BE2C (cell line): ENCODE measurements around the gene DNLZ.

Experiments used
- DNase-seq: peaks from one replicate; pipeline ENCODE4 v3.0.0-alpha.2; 2020
- H3K27me3 ChIP-seq: fragments of 250-450 bp; sonication (Bioruptor Pico); 2 replicates; pipeline ENCODE4 v1.5.1; 2020; ENCODE audit warnings: mild to moderate bottlenecking
- H3K36me3 ChIP-seq: fragments of 250-450 bp; sonication (Bioruptor Pico); 2 replicates; pipeline ENCODE4 v1.5.1; 2020; ENCODE audit warnings: mild to moderate bottlenecking
- H3K4me1 ChIP-seq: fragments of 250-450 bp; sonication (Bioruptor Pico); 2 replicates; pipeline ENCODE4 v1.5.1; 2020
- H3K4me3 ChIP-seq: 2 replicates; pipeline ENCODE4 v1.5.1; 2011; ENCODE audit warnings: low read depth, low read length
- H3K9me3 ChIP-seq: fragments of 250-450 bp; sonication (Bioruptor Pico); 2 replicates; pipeline ENCODE4 v1.5.1; 2020
- TF ChIP-seq, protein P1 (sequence below): IDR thresholded peaks from 2 replicates; pipeline ENCODE4 v1.5.1; 2012; ENCODE audit warnings: mild to moderate bottlenecking, low read depth, low read length

DNLZ gene

DNA sequence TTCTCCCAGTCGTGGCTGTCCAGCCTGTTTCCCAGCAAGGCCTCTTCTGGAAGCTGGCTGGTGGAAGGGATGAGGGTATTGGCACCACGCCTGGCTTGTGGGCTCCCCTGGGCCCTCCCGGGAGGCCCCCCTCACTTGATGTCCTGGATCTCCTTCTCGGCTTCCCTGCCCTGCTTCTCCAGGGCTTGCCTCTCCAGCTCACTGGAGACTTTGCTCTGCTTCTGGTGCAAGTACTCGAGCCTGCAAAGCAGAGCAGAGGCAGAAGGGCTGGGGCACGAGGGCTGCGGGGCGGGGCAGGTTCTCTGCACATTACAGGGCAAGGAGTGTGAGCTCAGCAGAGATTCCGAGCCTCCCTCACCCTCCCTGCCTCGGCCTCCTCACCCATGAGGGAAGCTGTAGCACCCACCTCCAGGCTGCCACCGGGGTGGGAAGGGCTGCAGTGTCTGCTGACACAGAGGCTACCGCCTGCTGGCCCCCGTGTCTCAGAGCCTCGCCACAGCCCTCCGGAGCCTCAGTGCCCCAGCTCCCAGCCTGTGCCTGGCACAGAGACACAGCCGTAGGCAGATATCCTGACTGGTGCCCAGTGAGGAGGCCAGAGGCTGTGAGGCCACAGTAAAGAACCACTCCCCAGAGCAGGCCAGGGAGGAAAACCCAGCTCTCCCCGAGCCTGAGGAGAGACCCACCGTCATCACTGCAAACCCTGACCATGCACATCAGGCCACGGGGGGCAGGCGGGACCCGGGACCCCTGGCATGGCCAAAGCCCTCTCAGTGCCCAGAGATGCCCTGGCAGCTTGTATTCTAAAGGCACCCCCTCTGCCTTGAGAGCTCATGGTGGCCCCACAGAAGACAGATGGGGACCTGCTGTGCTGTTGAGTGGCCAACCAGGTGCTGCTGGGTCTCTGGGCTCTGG lies 29.2 kb upstream of the DNLZ start:
- H3K4me3 ChIP-seq = no peak overlapping the region
- H3K36me3 ChIP-seq = peaks cover 90% of the 10 kb centered on the region
- TF ChIP-seq, protein P1, sequence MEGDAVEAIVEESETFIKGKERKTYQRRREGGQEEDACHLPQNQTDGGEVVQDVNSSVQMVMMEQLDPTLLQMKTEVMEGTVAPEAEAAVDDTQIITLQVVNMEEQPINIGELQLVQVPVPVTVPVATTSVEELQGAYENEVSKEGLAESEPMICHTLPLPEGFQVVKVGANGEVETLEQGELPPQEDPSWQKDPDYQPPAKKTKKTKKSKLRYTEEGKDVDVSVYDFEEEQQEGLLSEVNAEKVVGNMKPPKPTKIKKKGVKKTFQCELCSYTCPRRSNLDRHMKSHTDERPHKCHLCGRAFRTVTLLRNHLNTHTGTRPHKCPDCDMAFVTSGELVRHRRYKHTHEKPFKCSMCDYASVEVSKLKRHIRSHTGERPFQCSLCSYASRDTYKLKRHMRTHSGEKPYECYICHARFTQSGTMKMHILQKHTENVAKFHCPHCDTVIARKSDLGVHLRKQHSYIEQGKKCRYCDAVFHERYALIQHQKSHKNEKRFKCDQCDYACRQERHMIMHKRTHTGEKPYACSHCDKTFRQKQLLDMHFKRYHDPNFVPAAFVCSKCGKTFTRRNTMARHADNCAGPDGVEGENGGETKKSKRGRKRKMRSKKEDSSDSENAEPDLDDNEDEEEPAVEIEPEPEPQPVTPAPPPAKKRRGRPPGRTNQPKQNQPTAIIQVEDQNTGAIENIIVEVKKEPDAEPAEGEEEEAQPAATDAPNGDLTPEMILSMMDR = no peak
- H3K4me1 ChIP-seq = no peaks in the 10 kb centered on the region
- no peaks in the 10 kb centered on the region for H3K9me3 ChIP-seq
- no peak for DNase-seq
- no peaks in the 10 kb centered on the region for H3K27me3 ChIP-seq

- TF ChIP-seq, protein P1 = no peak
- no peak overlapping the region for H3K4me3 ChIP-seq
- no peaks in the 10 kb centered on the region for H3K4me1 ChIP-seq
- H3K36me3 ChIP-seq = peaks cover 94% of the 10 kb centered on the region
- no peaks in the 10 kb centered on the region for H3K27me3 ChIP-seq
- no peak for DNase-seq
- H3K9me3 ChIP-seq = no peaks in the 10 kb centered on the region
Measured at GRCh38 chr9:136391737-136392537, 28.4 kb upstream of the DNLZ start.

DNA sequence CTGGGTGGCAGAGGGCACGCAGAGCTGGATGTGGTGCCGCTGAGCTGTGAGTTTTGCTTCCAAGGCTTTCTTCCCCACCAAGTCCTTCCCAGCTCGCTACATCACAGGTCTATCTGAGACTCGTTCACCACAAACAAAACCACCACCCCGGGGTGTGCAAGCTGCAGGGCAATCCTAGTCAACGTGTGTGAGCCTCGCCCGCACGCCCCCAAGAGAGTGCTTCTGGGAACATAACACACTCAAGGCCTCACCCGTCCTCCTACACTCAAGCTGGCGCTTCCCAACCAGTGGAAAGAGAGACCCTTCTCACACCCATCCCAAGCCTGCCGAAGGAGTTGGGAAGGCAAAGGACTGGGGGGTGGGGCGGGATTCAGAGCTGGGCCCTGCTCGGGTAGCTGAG lies 25.9 kb upstream of the DNLZ start:
- DNase-seq = no peak
- no peak overlapping the region for H3K4me3 ChIP-seq
- H3K27me3 ChIP-seq = no peaks in the 10 kb centered on the region
- H3K9me3 ChIP-seq = no peaks in the 10 kb centered on the region
- no peaks in the 10 kb centered on the region for H3K4me1 ChIP-seq
- TF ChIP-seq, protein P1 = no peak
- peaks cover 85% of the 10 kb centered on the region for H3K36me3 ChIP-seq

DNA sequence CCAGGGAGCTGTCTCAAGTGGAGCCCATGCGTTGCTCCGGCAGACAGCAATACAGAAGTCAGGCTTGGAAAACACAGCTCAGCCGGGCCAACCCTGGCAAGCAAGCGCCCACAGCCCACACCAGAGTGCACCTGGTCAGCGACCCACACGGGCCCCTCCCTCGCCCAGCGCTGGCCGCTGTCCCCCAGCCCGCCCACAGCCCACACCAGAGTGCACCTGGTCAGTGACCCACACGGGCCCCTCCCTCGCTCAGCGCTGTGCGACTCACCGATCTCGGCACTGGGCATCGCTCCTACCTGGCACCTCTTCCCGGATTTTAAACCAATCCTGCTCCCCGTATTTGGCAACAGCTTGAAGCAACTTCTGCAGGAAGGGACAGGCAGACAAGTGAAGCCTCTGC lies 23.7 kb upstream of the DNLZ start:
- no peaks in the 10 kb centered on the region for H3K4me1 ChIP-seq
- TF ChIP-seq, protein P1 = no peak
- no peak for DNase-seq
- H3K9me3 ChIP-seq = no peaks in the 10 kb centered on the region
- H3K36me3 ChIP-seq = peaks cover 82% of the 10 kb centered on the region
- H3K4me3 ChIP-seq = no peak overlapping the region
- no peaks in the 10 kb centered on the region for H3K27me3 ChIP-seq

DNA sequence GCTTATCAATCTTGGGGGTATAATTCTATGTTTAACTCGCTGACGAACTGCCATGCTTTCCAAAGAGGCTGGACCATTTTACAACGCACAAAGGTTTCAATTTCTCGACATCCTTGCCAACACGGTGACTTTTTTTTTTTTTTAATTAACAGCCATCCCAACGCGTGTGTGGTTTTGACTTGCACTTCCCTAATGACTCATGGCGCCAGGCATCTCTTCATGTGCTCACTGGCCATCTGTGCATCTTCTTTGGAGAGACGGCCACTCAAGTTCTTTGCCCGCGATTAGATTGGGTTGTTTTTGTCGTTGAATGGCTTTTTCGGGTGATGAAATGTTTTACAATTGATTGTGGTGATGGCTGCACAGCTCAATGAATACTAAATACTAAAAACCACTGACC lies 22.5 kb upstream of the DNLZ start:
- TF ChIP-seq, protein P1 = no peak
- DNase-seq = no peak
- Histone ChIP-seq H3K36me3 (peaks cover 81% of the 10 kb centered on the region), H3K27me3 (no peaks in the 10 kb centered on the region), H3K9me3 (no peaks in the 10 kb centered on the region), H3K4me3 (no peak overlapping the region), H3K4me1 (no peaks in the 10 kb centered on the region)

DNA sequence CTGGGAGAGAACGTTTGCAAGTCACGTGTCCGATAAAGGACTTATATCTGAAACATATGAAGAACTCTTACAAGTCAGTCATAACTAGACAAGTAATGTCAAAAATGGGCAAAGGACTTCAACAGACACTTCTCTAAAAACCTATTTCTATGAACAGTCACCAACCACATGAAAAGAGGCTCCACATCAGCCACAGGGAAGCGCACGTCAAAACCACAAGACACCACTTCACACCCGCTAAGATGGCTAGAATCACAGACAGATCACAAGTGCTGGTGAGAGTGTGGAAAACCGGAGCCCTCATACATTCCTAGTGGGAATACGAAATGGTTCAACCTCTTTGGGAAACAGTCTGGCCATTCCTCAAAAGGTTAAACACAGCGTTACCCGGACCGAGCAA lies 21.5 kb upstream of the DNLZ start:
- no peak overlapping the region for H3K4me3 ChIP-seq
- TF ChIP-seq, protein P1 = no peak
- H3K36me3 ChIP-seq = peaks cover 85% of the 10 kb centered on the region
- H3K9me3 ChIP-seq = no peaks in the 10 kb centered on the region
- H3K27me3 ChIP-seq = no peaks in the 10 kb centered on the region
- no peak for DNase-seq
- H3K4me1 ChIP-seq = no peaks in the 10 kb centered on the region
